Stromal cell of bone marrow (primary cell): ENCODE data around the gene COLQ.

ENCODE experiments used
- DNase-seq: peaks from one replicate; pipeline ENCODE4 v3.0.0-alpha.2; 2012; ENCODE audit warnings: low read depth

The COLQ gene

GRCh38 chr3:15454965-15455364, 66.5 kb downstream of the COLQ start:
- DNase-seq = no peak

- no peak for DNase-seq
Measured at GRCh38 chr3:15453991-15454625, 67.4 kb downstream of the COLQ start.

DNA sequence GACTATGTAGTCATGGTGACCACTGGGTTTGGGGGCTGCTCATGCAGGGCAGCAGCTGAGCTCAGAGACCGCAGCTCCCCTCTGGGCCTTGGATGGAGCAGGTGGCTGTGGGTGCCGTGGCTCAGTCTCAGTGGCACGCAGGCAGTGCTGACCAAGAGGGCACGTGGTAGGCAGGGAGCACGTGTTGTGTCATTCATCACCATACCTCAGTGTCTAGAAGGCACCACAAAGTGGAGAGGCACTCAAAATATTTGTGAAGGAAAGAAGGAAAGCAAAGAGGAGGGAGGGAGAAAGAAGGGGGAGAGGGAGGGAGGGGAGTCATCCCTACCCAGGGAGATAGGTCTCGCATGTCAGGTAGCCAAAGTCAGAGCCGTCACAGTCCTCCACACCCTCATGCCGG, 68.0 kb downstream of the COLQ start:
- DNase-seq = no peak

DNA sequence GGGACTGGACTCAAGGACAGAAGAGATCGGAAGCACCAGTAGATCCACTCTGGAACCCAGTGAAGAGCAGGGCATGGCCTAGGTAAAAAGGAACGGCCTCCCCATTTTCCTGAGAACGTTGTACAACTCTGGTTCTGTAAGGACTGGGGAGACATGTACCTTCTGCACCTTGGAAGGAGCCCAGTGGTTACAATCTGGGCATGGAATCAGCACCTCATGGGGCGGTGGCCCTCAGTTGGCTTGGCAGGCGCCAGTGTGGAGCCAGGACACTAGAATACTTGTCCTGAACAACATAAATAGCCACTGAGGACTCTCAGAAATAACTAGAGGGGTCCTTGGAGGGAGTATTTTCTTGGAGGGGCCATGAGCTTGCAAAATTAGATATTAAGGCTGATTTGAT, 68.5 kb downstream of the COLQ start:
- DNase-seq = no peak

DNA sequence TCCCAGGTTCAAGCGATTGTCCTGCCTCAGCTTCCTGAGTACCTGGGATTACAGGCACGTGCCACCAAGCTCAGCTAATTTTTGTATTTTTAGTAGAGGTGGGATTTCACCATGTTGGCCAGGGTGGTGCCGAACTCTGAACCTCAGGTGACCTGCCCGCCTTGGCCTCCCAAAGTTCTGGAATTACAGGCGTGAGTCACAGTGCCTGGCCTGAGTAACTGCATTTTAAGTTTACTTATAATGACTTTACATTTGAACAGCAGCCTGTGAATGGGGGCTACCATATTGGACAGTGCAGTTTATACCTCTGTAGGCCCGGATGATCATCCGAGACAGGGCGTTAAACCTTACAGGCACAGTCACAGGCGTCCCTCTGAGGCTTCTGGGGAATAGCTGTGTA, 69.3 kb downstream of the COLQ start:
- no peak for DNase-seq

- no peak for DNase-seq
Measured at GRCh38 chr3:15451216-15452113, 70.0 kb downstream of the COLQ start.

- DNase-seq = no peak
Measured at GRCh38 chr3:15450438-15451215, 70.9 kb downstream of the COLQ start.

- no peak for DNase-seq
Measured at GRCh38 chr3:15449489-15450224, 71.8 kb downstream of the COLQ start.

- DNase-seq = peak; percentile 83
Measured at GRCh38 chr3:15443826-15444524, 77.5 kb downstream of the COLQ start.

GRCh38 chr3:15440891-15441290, 80.6 kb downstream of the COLQ start:
- DNase-seq = peak; percentile 80

DNA sequence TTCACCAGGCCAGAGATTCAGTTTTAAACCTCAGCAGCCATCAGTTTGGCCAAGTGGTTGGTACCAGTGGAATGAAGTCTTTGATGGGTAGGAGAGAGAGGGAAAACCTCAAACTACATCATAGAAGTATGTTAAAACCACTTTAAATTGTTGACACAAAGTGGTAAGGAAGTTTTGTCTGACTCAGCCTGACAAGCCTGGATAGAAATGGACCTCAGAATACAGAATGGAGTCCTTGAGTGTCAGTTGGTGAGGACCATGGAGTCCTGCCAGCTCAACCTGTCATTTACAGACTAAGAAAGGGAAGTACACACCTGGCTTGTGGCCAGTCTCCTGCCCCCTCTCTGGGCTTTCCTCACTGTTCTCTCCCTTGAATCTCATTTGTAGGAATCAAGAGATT, 82.0 kb downstream of the COLQ start:
- peak; percentile 63 for DNase-seq

DNA sequence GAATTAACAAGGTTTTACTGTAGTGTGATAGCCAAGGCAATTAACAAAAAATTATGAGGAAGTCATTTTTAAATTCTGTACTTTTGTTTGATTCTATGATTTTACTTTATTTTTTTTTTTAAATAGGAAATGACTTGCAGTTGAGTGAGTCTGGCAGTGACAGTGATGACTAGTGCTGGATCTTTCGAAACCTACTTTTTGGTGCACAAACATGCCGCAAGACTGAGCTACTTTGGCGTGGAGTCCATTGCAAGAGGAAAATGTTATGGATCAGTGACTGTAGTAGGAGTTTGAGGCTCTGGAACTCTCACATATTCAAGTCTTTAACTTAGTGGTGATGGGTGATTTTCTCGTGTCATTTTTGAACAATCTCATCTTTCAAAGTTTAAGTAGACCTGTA, 82.5 kb downstream of the COLQ start:
- peak; percentile 85 for DNase-seq

GRCh38 chr3:15436246-15436645, 85.3 kb downstream of the COLQ start:
- no peak for DNase-seq

DNA sequence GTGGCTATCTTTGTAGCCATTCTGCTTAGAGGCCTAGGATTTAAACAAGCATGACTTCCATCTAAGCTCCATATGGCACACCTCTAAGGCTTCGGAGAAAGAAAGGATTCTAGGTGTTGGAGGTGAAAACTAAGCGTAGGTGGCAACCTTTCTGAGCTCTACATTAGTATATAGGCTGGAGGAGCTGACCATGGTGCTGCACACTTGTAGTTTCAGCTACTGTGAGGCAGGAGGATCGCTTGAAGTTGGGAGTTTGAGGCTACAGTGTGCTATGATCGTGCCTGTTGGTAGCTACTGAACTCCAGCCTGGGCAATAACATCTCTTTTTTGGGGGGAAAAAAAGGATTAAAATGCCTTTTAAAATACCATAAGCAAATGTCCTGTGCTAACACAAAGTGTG, 86.8 kb downstream of the COLQ start:
- DNase-seq = no peak

- no peak for DNase-seq
Measured at GRCh38 chr3:15433531-15433930, 88.0 kb downstream of the COLQ start.

- DNase-seq = no peak
Measured at GRCh38 chr3:15431256-15431837, 90.2 kb downstream of the COLQ start.

DNA sequence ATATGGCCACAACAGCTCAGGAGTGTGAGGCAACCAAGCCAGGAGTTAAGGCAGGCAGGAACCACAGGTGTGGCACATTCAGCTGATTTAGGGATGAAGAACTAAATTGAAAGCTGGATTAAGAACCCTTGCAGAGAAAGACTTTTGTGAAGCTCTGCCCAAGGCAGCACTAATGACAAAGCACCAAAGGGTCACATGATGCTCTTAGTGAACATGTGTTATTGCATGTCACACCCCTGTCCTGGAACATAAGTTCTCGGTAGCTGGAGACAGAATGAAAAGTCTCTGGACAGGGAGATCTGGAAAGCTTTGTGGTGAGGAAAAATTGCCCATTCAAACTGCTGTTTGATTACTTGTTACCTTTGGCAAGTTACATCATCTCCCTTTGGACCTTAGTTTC, 90.9 kb downstream of the COLQ start:
- no peak for DNase-seq

GRCh38 chr3:15429080-15429479, 92.4 kb downstream of the COLQ start:
- DNase-seq = no peak

DNA sequence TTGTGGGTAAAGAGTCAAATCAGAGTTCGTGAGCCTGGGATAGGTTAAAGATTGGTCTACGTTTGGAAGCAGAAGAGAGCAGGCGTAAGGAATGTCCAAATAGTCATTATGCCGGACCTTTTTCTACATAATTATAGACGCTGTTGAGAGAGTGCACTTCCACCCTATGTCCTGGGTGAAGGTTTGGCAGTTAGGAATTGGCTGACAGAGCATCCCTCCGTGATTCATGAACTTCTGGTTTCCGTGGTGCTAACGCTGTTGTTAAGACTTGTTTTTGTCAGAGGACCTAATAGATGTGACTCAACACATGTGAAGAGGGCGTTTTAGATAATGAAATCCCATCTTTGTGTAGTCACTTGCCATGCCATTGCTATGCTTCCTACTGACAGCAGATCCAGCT, 93.0 kb downstream of the COLQ start:
- peak; percentile 74 for DNase-seq

DNA sequence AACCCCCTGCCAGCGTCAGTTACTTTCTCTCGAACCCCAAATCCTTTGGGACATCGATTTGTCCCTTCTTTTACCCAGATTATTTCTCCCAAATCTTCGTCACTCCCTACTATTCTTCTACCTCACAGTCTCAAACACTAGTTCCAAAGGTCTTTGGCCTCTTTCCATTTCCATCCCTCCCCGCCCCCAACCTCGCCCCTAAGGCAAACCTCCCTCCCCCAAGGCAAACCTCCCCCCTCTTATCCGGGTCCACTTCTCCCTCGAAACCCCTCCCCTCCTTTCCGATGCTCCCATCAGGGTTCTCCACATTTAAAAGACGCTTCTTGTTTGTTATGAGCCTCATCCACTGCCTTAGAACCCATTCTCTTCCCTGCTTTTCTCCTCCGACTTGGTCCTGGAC, 93.5 kb downstream of the COLQ start:
- DNase-seq = no peak
